H1 (cell line): ENCODE results near the gene ARCN1. TPM values are rescaled to one million over a fixed set of nuclear protein-coding genes. Genes with fewer than 3 reads are reported as not detected.

Experiments used
- CTCF ChIA-PET: fragments of 300-600 bp; sonication (Branson Sonifier 250); formaldehyde crosslinking; loops from one replicate; lab custom pipeline; 2021; ENCODE audit not compliant: partially characterized antibody; lab: Charles Lee
- POLR2A ChIA-PET: fragments of 300-600 bp; sonication (Branson Sonifier 250); formaldehyde crosslinking; loops from one replicate; lab custom pipeline; 2021; ENCODE audit warnings: inconsistent platforms; ENCODE audit not compliant: partially characterized antibody; lab: Charles Lee
- DNase-seq, 2 experiments: peaks; one replicate each; pipeline versions ENCODE4 v3.0.0 to v3.0.0-alpha.2; 2010 to 2022; ENCODE audit warnings: low spot score in 2 of 2, low read depth in 1 of 2, mixed read lengths in 1 of 2
- FAIRE-seq: peaks from 2 replicates; lab custom pipeline; 2011; peaks lifted over from hg19 to GRCh38; lab: Jason Lieb, UNC
- H2AFZ ChIP-seq: 2 replicates; pipeline ENCODE4 v1.8.1; 2012; ENCODE audit warnings: low read length, inconsistent platforms
- H2AK5ac ChIP-seq: 2 replicates; pipeline ENCODE4 v1.6.1; 2013; ENCODE audit warnings: low read depth, low read length
- H2BK120ac ChIP-seq: replicated peaks from 2 replicates; pipeline ENCODE3; 2013; ENCODE audit warnings: low read depth, low read length, inconsistent platforms
- H2BK12ac ChIP-seq: 2 replicates; pipeline ENCODE4 v1.6.1; 2013; ENCODE audit warnings: low read depth, low read length
- H2BK15ac ChIP-seq: 2 replicates; pipeline ENCODE4 v1.6.1; 2013; ENCODE audit warnings: low read length
- H2BK20ac ChIP-seq: 2 replicates; pipeline ENCODE4 v1.6.1; 2013; ENCODE audit warnings: low read length
- H2BK5ac ChIP-seq: 2 replicates; pipeline ENCODE4 v1.6.1; 2013; ENCODE audit warnings: low read depth, low read length
- H3K14ac ChIP-seq: 2 replicates; pipeline ENCODE4 v1.6.1; 2013; ENCODE audit warnings: inconsistent platforms; ENCODE audit not compliant: insufficient read length
- H3K18ac ChIP-seq: 2 replicates; pipeline ENCODE4 v1.6.1; 2013; ENCODE audit warnings: low read length; ENCODE audit errors: extremely low read depth
- H3K23ac ChIP-seq: 2 replicates; pipeline ENCODE4 v1.6.1; 2013; ENCODE audit warnings: inconsistent platforms; ENCODE audit not compliant: insufficient read length
- H3K23me2 ChIP-seq: 2 replicates; pipeline ENCODE4 v1.6.1; 2013; ENCODE audit warnings: low read depth, low read length
- H3K27ac ChIP-seq: 2 replicates; pipeline ENCODE4 v1.6.1; 2011; ENCODE audit warnings: low read depth, low read length, inconsistent platforms
- H3K27me3 ChIP-seq, 4 experiments: replicated peaks in 1 of 4; 1 replicate in 1 of 4; 2 replicates in 3 of 4; pipeline versions ENCODE4 v1.6.1 to v1.8.1; 2011 to 2013; ENCODE audit warnings: low read length in 3 of 4, mild to moderate bottlenecking in 3 of 4, inconsistent platforms in 2 of 4, mixed read lengths in 2 of 4, moderate library complexity in 1 of 4; ENCODE audit not compliant: control insufficient read depth in 3 of 4, insufficient read depth in 3 of 4; ENCODE audit errors: extremely low read depth in 1 of 4
- H3K36me3 ChIP-seq, 4 experiments: 2 replicates each; pipeline versions ENCODE4 v1.6.1 to v1.8.1; 2011 to 2013; ENCODE audit warnings: mild to moderate bottlenecking in 4 of 4, low read length in 3 of 4, moderate library complexity in 2 of 4, control low read depth in 1 of 4, inconsistent platforms in 1 of 4; ENCODE audit not compliant: insufficient read depth in 4 of 4, control insufficient read depth in 2 of 4
- H3K4ac ChIP-seq: replicated peaks from 2 replicates; pipeline ENCODE3; 2013; ENCODE audit warnings: low read length, low read depth, mixed read lengths, inconsistent platforms; ENCODE audit not compliant: insufficient read length
- H3K4me1 ChIP-seq, 4 experiments: replicated peaks in 1 of 4; 1 replicate in 1 of 4; 2 replicates in 3 of 4; pipeline versions ENCODE4 v1.6.1 to v1.8.1; 2011 to 2013; ENCODE audit warnings: low read length in 3 of 4, inconsistent platforms in 2 of 4, mixed read lengths in 1 of 4; ENCODE audit not compliant: insufficient read depth in 4 of 4, control insufficient read depth in 3 of 4
- H3K4me2 ChIP-seq, 2 experiments: 2 replicates each; pipeline versions ENCODE4 v1.6.1 to v1.8.1; 2011 to 2013; ENCODE audit warnings: low read depth in 2 of 2, low read length in 2 of 2, control low read depth in 1 of 2, inconsistent platforms in 1 of 2, mild to moderate bottlenecking in 1 of 2; ENCODE audit not compliant: insufficient read depth in 1 of 2
- H3K4me3 ChIP-seq, 4 experiments: fragments of 200-600, 300-600 bp in 1 of 4; sonication (generic), shearing (Covaris generic), sonication (Bioruptor Twin) in 1 of 4; 2 replicates each; pipeline versions ENCODE4 v1.5.1 to v1.8.1; 2011 to 2016; ENCODE audit warnings: low read length in 4 of 4, low read depth in 3 of 4, control low read depth in 2 of 4, inconsistent platforms in 2 of 4, mild to moderate bottlenecking in 2 of 4, mixed read lengths in 1 of 4, moderate library complexity in 1 of 4; ENCODE audit not compliant: insufficient read depth in 2 of 4; ENCODE audit errors: extremely low read depth in 1 of 4
- H3K56ac ChIP-seq: replicated peaks from 2 replicates; pipeline ENCODE3; 2013; ENCODE audit warnings: low read depth, mild to moderate bottlenecking, mixed read lengths, low read length, inconsistent platforms; ENCODE audit not compliant: insufficient read length
- H3K79me1 ChIP-seq: 2 replicates; pipeline ENCODE4 v1.6.1; 2013; ENCODE audit warnings: low read depth, low read length, control low read depth
- H3K79me2 ChIP-seq, 2 experiments: 2 replicates each; pipeline versions ENCODE4 v1.6.1 to v1.8.1; 2012 to 2013; ENCODE audit warnings: low read length in 2 of 2, mild to moderate bottlenecking in 2 of 2, inconsistent platforms in 1 of 2; ENCODE audit not compliant: insufficient read depth in 2 of 2, control insufficient read depth in 1 of 2
- H3K9ac ChIP-seq, 4 experiments: replicated peaks in 1 of 4; 1 replicate in 1 of 4; 2 replicates in 3 of 4; pipeline versions ENCODE4 v1.6.1 to v1.8.1; 2011 to 2013; ENCODE audit warnings: low read depth in 3 of 4, low read length in 3 of 4, control low read depth in 2 of 4, mild to moderate bottlenecking in 2 of 4, moderate library complexity in 2 of 4, inconsistent platforms in 1 of 4; ENCODE audit errors: extremely low read depth in 1 of 4
- H3K9me3 ChIP-seq, 2 experiments: 2 replicates each; pipeline versions ENCODE4 v1.6.1 to v1.8.1; 2012 to 2013; ENCODE audit warnings: mild to moderate bottlenecking in 2 of 2, moderate library complexity in 2 of 2, control low read depth in 1 of 2, inconsistent platforms in 1 of 2, low read depth in 1 of 2, low read length in 1 of 2, mixed read lengths in 1 of 2; ENCODE audit not compliant: insufficient read depth in 2 of 2
- H4K20me1 ChIP-seq, 2 experiments: replicated peaks in 1 of 2; 2 replicates each; pipeline versions ENCODE3 to v1.8.1; 2011 to 2013; ENCODE audit warnings: inconsistent platforms in 2 of 2, low read length in 2 of 2, mild to moderate bottlenecking in 1 of 2; ENCODE audit not compliant: insufficient read depth in 2 of 2, control insufficient read depth in 1 of 2
- H4K5ac ChIP-seq: 2 replicates; pipeline ENCODE4 v1.6.1; 2013; ENCODE audit warnings: low read length, low read depth, mixed read lengths, inconsistent platforms; ENCODE audit not compliant: insufficient read length
- H4K8ac ChIP-seq: 2 replicates; pipeline ENCODE4 v1.8.0; 2013; ENCODE audit warnings: mild to moderate bottlenecking, moderate library complexity, low read length, inconsistent platforms; ENCODE audit not compliant: insufficient read depth; ENCODE audit errors: extremely low read depth
- H4K91ac ChIP-seq: replicated peaks from 2 replicates; pipeline ENCODE3; 2013; ENCODE audit warnings: low read length, mixed read lengths, inconsistent platforms; ENCODE audit not compliant: insufficient read length
- CTCF ChIP-seq, 3 experiments: IDR thresholded peaks; 1 replicate in 2 of 3; 2 replicates in 1 of 3; pipeline versions ENCODE4 v1.5.1 to v1.6.1; 2011; ENCODE audit warnings: low read length in 3 of 3, mild to moderate bottlenecking in 3 of 3, inconsistent platforms in 2 of 3, low read depth in 1 of 3, moderate library complexity in 1 of 3; ENCODE audit not compliant: insufficient read depth in 1 of 3; ENCODE audit errors: control extremely low read depth in 1 of 3
- FOSL1 ChIP-seq: IDR thresholded peaks from 2 replicates; pipeline ENCODE4 v1.6.1; 2011; ENCODE audit warnings: mild to moderate bottlenecking, low read depth, low read length, moderate library complexity; ENCODE audit not compliant: insufficient read depth
- MAFK ChIP-seq: IDR thresholded peaks from 2 replicates; pipeline ENCODE4 v1.6.1; 2012; ENCODE audit warnings: low read depth, mild to moderate bottlenecking, improper control_type of control experiment, low read length
- SP2 ChIP-seq: IDR thresholded peaks from 2 replicates; pipeline ENCODE4 v1.6.1; 2012; ENCODE audit warnings: mild to moderate bottlenecking, low read length, inconsistent platforms
- TEAD4 ChIP-seq: IDR thresholded peaks from 2 replicates; pipeline ENCODE4 v1.6.1; 2012; ENCODE audit warnings: low read depth, low read length, inconsistent platforms, mixed read lengths
- WGBS, 2 experiments: shearing (Covaris generic) in 1 of 2; methylation state at CpG; one replicate each; pipeline versions ENCODE4 v1.1.6 to v1.1.7; 2013 to 2015; ENCODE audit warnings: low lambda C conversion rate in 2 of 2, mixed read lengths in 2 of 2, inconsistent platforms in 1 of 2, low coverage in 1 of 2, missing lambda C conversion rate in 1 of 2; ENCODE audit not compliant: insufficient replicate concordance in 2 of 2, insufficient coverage in 1 of 2, insufficient read length in 1 of 2; ENCODE audit errors: extremely low coverage in 1 of 2, missing lambda C conversion rate in 1 of 2; 5-methylcytosine and 5-hydroxymethylcytosine counted together
- polyA plus RNA-seq, 7 experiments: library from polyadenylated mRNA; depleted of rRNA in 3 of 7; stranded (reverse) in 5 of 7; unstranded in 2 of 7; fragments of >200 nt in 5 of 7; fragments of 200-250 nt in 2 of 7; gene quantifications; 1 replicate in 5 of 7; 2 replicates in 1 of 7; 4 replicates in 1 of 7; pipeline versions ENCODE4 v1.2.1 to v1.2.3, GENCODE V29; 2011 to 2013; ENCODE audit warnings: missing spikeins in 2 of 7, mixed read lengths in 2 of 7
- total RNA-seq: library from RNA; stranded (reverse); fragmentation: NEBNext Ultra II Directional; extraction: Animal tissue kit (Norgen Biotek cat#: 25700); gene quantifications from 2 replicates; pipeline ENCODE4 v1.2.1, GENCODE V29; 2021

The ARCN1 gene
- total and polyA plus RNA-seq, 2 of the 8 experiments (the other 6 are each of a cell fraction or from before 2014, with no cell fraction given): 132 to 146 TPM

- peaks cover 0 to 20% of the 10 kb centered on the region in 2 experiments for H4K20me1 ChIP-seq
- H3K18ac ChIP-seq: no peak overlapping the region
- ChIA-PET CTCF (interaction anchor here (0.9 to 10.4 kb wide), 4 partner anchors 20 to 34 kb away, joined by 3 to 155 read pairs (median 12); partner anchors contain the start of gene PHLDB1), POLR2A (interaction anchor here (25.8 to 28.7 kb wide), 2 partner anchors 8 to 14 kb away, joined by 574 read pairs; partner anchors contain the start of gene PHLDB1)
- H2BK12ac ChIP-seq: no peak overlapping the region
- FAIRE-seq: no peak
- 0 out of 2 replicates have a peak overlapping the region, but pooled peaks have one; percentile 29 for H2BK15ac ChIP-seq
- no peak overlapping the region for H3K27ac ChIP-seq
- peaks cover 6% of the 10 kb centered on the region for H3K79me1 ChIP-seq
- no peak overlapping the region for H3K4ac ChIP-seq
- 0 out of 2 replicates have a peak, but pooled peaks cover 3% of the 10 kb centered on the region for H3K23me2 ChIP-seq
- H2BK120ac ChIP-seq: no peak overlapping the region
- WGBS, 2 experiments: 97% methylated on average over 5 of the region's 5 CpGs; no CpG with 5 or more reads in 1 of the 2 experiments
- peaks cover 0 to 4% of the 10 kb centered on the region in 2 experiments; a peak in 1 of 4 replicates for H3K79me2 ChIP-seq
- no peak overlapping the region for H4K8ac ChIP-seq
- no peak for DNase-seq
- H3K14ac ChIP-seq: no peak overlapping the region
- H4K91ac ChIP-seq: no peak overlapping the region
- H2BK5ac ChIP-seq: no peak overlapping the region
- no peaks in the 10 kb centered on the region for H3K27me3 ChIP-seq
- no peaks in the 10 kb centered on the region for H3K9me3 ChIP-seq
- no peak overlapping the region for H3K4me2 ChIP-seq
- H3K36me3 ChIP-seq: peaks cover 12 to 41% (median 29%) of the 10 kb centered on the region in 4 experiments
- TF ChIP-seq MAFK: no peak
- TF ChIP-seq FOSL1: no peak
- TF ChIP-seq SP2: no peak
- no peak for TF ChIP-seq TEAD4
- TF ChIP-seq CTCF (IDR thresholded peaks at IDR 0.05; ENCODE audit: control extremely low read depth in 1 of 3, insufficient read depth in 1 of 3, low read depth in 1 of 3, low read length in 3 of 3): no peak
- no peak overlapping the region for H2AK5ac ChIP-seq
- no peak overlapping the region for H2BK20ac ChIP-seq
- H3K23ac ChIP-seq: no peak overlapping the region
- H2AFZ ChIP-seq: no peak overlapping the region
- no peak overlapping the region for H3K4me3 ChIP-seq
- no peak overlapping the region for H4K5ac ChIP-seq
- peaks cover under 1 to 7% (median 4%) of the 10 kb centered on the region in 4 experiments for H3K4me1 ChIP-seq
- H3K56ac ChIP-seq: no peak overlapping the region
- no peak overlapping the region for H3K9ac ChIP-seq
These were observed 56.8 kb downstream of the ARCN1 start for GRCh38 chr11:118628861-118629549.
